GM10266 (cell line): ENCODE results near the gene NLE1.

Experiments
- DNase-seq: peaks from one replicate; pipeline ENCODE4 v3.0.0; 2012; ENCODE audit errors: extremely low spot score
- TF ChIP-seq, protein P1 (sequence below): IDR thresholded peaks from 2 replicates; pipeline ENCODE4 v1.5.1; 2012; ENCODE audit warnings: mild to moderate bottlenecking, low read depth; ENCODE audit not compliant: control insufficient read depth, insufficient read depth; ENCODE audit errors: missing control alignments

The NLE1 gene

DNA sequence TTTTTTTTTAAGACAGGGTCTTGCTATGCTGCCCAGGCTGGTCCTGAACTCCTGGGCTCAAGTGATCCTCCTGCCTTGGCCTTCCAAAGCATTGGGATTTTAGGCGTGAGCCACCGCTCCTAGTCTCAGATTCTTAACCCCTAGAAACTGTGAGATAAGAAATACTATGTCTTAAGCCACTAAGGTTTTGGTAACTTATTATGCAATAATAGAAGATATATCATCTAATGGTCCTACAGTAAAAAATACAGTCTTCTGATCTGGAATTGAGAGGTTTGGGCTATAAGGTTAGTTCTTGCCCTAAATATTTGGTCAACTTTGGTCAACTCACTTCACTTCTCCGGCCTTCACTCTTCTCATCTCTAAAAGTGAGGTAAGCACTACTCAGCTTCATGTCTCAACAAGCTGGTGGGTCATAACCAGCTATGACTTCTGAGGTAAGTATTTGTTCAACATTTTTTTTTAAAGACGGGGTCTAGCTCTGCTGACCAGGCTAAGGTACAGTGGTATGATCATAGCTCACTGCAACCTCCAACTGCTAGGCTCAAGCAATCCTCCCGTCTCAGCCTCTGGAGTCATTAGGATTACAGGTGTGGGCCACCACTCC lies 37.2 kb downstream of the NLE1 start:
- DNase-seq: no peak
- TF ChIP-seq, protein P1, sequence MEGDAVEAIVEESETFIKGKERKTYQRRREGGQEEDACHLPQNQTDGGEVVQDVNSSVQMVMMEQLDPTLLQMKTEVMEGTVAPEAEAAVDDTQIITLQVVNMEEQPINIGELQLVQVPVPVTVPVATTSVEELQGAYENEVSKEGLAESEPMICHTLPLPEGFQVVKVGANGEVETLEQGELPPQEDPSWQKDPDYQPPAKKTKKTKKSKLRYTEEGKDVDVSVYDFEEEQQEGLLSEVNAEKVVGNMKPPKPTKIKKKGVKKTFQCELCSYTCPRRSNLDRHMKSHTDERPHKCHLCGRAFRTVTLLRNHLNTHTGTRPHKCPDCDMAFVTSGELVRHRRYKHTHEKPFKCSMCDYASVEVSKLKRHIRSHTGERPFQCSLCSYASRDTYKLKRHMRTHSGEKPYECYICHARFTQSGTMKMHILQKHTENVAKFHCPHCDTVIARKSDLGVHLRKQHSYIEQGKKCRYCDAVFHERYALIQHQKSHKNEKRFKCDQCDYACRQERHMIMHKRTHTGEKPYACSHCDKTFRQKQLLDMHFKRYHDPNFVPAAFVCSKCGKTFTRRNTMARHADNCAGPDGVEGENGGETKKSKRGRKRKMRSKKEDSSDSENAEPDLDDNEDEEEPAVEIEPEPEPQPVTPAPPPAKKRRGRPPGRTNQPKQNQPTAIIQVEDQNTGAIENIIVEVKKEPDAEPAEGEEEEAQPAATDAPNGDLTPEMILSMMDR: no peak

DNA sequence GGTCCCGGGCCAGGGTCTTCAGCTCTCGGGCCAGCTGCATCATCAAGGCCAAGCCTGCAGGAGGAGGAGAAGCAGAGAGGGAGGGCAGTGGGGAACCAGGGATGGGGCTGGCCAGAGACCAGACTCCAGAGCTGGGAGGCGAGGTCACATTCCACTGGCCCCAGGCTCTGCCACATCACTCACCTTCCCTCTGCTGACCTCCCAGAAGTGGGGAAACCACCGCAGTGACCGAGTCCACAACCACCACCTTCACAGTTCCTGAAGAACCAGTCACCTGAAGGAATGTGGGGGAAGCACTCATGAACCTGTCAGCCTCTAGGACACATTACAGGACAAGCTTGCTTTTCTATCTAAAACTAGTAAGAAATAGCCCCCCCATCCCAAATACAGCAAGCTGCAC lies 38.8 kb downstream of the NLE1 start:
- no peak for DNase-seq

DNA sequence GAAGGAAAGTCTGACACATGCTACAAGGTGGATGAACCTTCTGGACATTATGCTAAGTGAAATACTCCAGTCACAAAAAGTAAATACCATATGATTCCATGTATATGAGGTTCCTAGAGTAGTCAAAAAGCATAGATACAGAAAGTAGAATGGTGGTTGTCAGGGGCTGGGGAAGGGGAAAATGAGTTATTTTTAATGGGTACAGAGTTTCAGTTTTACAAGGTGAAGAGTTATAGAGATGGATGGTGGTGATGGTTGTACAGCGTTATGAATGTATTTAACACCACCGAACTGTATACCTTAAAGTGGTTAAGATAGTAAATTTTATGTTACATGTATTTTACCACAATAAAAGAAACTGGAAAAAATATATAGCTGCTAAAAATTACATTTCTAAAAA lies 40.4 kb downstream of the NLE1 start:
- no peak for DNase-seq
- TF ChIP-seq, protein P1: no peak

More for the DNA sequence above, 38.8 kb downstream of the NLE1 start:
- TF ChIP-seq, protein P1: no peak

DNA sequence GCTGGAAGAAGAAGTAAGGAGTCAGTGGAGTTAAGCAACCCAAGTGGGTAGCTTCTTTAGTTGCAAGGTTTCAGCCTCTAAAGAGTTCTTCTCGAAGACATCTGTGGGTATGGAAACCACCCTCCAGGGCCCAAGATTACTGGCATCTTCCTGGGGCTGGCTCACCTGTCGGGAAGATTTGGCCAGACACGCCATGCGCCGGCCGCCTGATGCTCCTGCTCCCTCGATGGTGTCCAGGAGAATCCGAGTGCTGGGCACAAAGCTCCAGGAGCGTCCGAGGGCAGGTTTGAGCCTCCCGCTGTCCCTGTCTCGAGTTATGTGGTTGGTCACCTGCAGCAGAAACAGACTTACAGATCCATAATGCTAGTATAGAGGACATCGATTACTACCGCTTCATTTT lies 41.1 kb downstream of the NLE1 start:
- no peak for DNase-seq
- TF ChIP-seq, protein P1: no peak

DNA sequence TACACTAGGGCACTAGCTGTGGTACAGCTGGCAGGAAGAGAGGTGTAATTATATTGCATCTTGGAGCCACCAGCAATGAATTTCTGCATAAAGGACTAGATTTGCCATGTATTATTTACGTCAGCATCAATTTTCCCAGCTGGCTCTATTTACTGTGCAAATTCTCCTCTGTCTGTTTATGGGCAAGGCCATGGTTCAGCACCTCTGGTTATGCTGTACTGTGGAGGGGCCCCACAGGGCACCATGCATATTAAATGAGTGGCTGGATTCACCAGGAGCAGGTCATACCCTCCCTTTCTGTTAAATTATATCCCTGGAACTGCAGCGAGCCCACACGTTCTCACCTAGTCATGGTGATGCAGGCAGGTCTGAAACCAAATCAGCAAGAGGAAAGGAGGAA lies 42.2 kb downstream of the NLE1 start:
- TF ChIP-seq, protein P1: no peak
- DNase-seq: no peak

DNA sequence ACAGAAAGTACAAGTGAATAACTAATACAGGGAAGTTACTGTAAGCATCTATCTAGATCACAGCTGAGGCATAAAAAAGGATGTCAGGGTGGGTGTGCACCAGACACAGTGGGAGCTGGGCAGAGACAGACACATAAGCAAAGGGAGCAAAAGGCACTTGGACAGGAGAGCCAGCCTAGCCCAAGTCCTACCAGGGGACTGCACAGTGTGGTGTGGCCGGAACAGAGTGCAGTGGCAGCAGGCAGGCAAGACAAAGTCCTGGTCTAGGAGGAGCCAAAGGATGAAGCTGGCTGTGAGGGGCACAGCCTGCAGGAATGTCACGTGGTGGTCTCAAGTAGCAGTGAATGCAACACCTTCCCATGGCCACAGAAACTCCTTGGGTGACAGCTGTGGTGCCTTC lies 44.3 kb downstream of the NLE1 start:
- no peak for DNase-seq
- TF ChIP-seq, protein P1: no peak

DNA sequence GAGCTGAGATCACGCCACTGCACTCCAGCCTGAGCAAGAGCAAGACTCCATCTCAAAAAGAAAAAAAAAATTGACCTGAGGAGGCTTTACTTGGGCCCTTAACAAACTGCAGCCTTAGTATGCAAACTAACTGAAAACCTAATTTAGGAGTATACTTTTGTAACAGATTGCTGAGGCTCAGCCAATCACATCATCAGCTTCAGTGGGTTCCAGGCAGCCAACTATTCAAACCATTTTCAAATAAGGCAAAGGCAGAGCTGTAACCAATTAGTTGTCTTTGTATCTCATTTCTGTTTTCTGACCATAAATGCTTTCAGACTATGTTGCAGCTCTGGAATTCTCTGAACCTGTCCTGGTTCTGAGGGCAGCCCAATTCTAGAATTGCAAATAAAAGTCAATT lies 46.4 kb downstream of the NLE1 start:
- no peak for DNase-seq
- TF ChIP-seq, protein P1: no peak
